K562 (cell line): ENCODE results near the gene PTPN11. TPM values are rescaled to one million over a fixed set of nuclear protein-coding genes. Genes with fewer than 3 reads are reported as not detected.

Experiments used
- ATAC-seq: fragments of 200-7000 bp; cut with Tn5 transposase; 3 replicates; pipeline ENCODE4 v1.9.1; 2020; ENCODE audit warnings: moderate library complexity
- BruUV-seq: library from RNA; stranded (reverse); fragments of 400-500 nt; replicated peaks from 2 replicates; lab custom pipeline; 2021; lab: Mats Ljungman, UMichigan
- CTCF ChIA-PET: fragments of 300-600 bp; formaldehyde crosslinking; extraction: SDS; loops from one replicate; lab custom pipeline; 2021; ENCODE audit warnings: low intra/inter-chr PET ratio; lab: Yijun Ruan, JAX
- POLR2A ChIA-PET: fragments of 300-600, 350-650 bp; sonication (Branson Sonifier 250); formaldehyde crosslinking; extraction: SDS; loops from one replicate; lab custom pipeline; 2021; ENCODE audit warnings: antibody characterized with exemption, inconsistent platforms; lab: Yijun Ruan, JAX
- DNase-seq, 4 experiments: peaks; one replicate each; pipeline versions ENCODE4 v3.0.0 to v3.0.0-alpha.2; 2011 to 2018; ENCODE audit warnings: low spot score in 3 of 4, mixed read lengths in 3 of 4; ENCODE audit errors: extremely low read depth in 1 of 4
- FAIRE-seq: peaks from 2 replicates; lab custom pipeline; 2011; peaks lifted over from hg19 to GRCh38; lab: Jason Lieb, UNC
- H2AFZ ChIP-seq: 2 replicates; pipeline ENCODE4 v1.6.0; 2011; ENCODE audit warnings: low read depth, low read length, control low read depth, inconsistent platforms
- H3K27ac ChIP-seq: fragments of 200-600 bp; 3 replicates; pipeline ENCODE4 v1.8.0; 2011; ENCODE audit warnings: low read depth, mild to moderate bottlenecking, control low read depth, inconsistent platforms, low read length, moderate library complexity, mixed read lengths; ENCODE audit errors: extremely low read depth
- H3K27me3 ChIP-seq, 2 experiments: fragments of 300-600 bp in 1 of 2; 2 replicates in 1 of 2; 3 replicates in 1 of 2; pipeline versions ENCODE4 v1.6.0 to v1.8.0; 2011; ENCODE audit warnings: inconsistent platforms in 2 of 2, low read length in 2 of 2, mild to moderate bottlenecking in 1 of 2, mixed read lengths in 1 of 2, moderate library complexity in 1 of 2; ENCODE audit not compliant: control insufficient read depth in 2 of 2, insufficient read depth in 2 of 2
- H3K36me3 ChIP-seq: fragments of 300-600 bp; 3 replicates; pipeline ENCODE4 v1.8.0; 2011; ENCODE audit warnings: mild to moderate bottlenecking, low read length, inconsistent platforms; ENCODE audit not compliant: control insufficient read depth, insufficient read depth
- H3K4me1 ChIP-seq, 2 experiments: fragments of 200-600 bp in 1 of 2; replicated peaks in 1 of 2; 2 replicates in 1 of 2; 3 replicates in 1 of 2; pipeline versions ENCODE4 v1.5.1 to v1.8.0; 2011; ENCODE audit warnings: inconsistent platforms in 2 of 2, low read length in 2 of 2, mild to moderate bottlenecking in 1 of 2, mixed read lengths in 1 of 2, moderate library complexity in 1 of 2; ENCODE audit not compliant: control insufficient read depth in 2 of 2, insufficient read depth in 2 of 2
- H3K4me2 ChIP-seq: 2 replicates; pipeline ENCODE4 v1.6.1; 2011; ENCODE audit warnings: low read length, control low read depth, inconsistent platforms, mixed read lengths; ENCODE audit not compliant: insufficient read depth
- H3K4me3 ChIP-seq: fragments of 200-600 bp; sonication (generic), shearing (Covaris generic); 2 replicates; pipeline ENCODE4 v1.5.1; 2016; ENCODE audit warnings: control low read depth, inconsistent platforms
- H3K79me2 ChIP-seq: fragments of 200-600 bp; 3 replicates; pipeline ENCODE4 v1.8.0; 2011; ENCODE audit warnings: low read length, inconsistent platforms; ENCODE audit not compliant: control insufficient read depth, insufficient read depth
- H3K9ac ChIP-seq, 2 experiments: 2 replicates each; pipeline versions ENCODE4 v1.6.0 to v1.6.1; 2011; ENCODE audit warnings: low read depth in 2 of 2, low read length in 2 of 2, control low read depth in 1 of 2, inconsistent platforms in 1 of 2, mild to moderate bottlenecking in 1 of 2, mixed read lengths in 1 of 2; ENCODE audit not compliant: insufficient read depth in 1 of 2
- H3K9me1 ChIP-seq: one replicate; pipeline ENCODE4 v1.6.0; 2011; ENCODE audit warnings: inconsistent platforms, mild to moderate bottlenecking, low read length, moderate library complexity; ENCODE audit not compliant: control insufficient read depth, insufficient read depth
- H3K9me3 ChIP-seq: replicated peaks from 2 replicates; pipeline ENCODE4 v1.5.1; 2011; ENCODE audit warnings: low read depth, low read length, inconsistent platforms; ENCODE audit not compliant: control insufficient read depth, insufficient read depth
- H4K20me1 ChIP-seq: replicated peaks from 2 replicates; pipeline ENCODE4 v1.6.1; 2011; ENCODE audit warnings: low read length, inconsistent platforms, mixed read lengths; ENCODE audit not compliant: control insufficient read depth, insufficient read depth
- HDAC2 ChIP-seq: fragments of 450-650 bp; IDR thresholded peaks from 2 replicates; pipeline ENCODE4 v1.6.1; 2016; ENCODE audit warnings: mild to moderate bottlenecking
- MAFF ChIP-seq: IDR thresholded peaks from 2 replicates; pipeline ENCODE4 v1.6.1; 2012; ENCODE audit warnings: low read length, improper control_type of control experiment
- MTA2 ChIP-seq: fragments of 450-650 bp; IDR thresholded peaks from 2 replicates; pipeline ENCODE4 v1.6.1; 2016; ENCODE audit warnings: low read depth
- NFYB ChIP-seq: IDR thresholded peaks from 2 replicates; pipeline ENCODE4 v1.6.1; 2011; ENCODE audit warnings: mild to moderate bottlenecking, moderate library complexity; ENCODE audit not compliant: insufficient read length; ENCODE audit errors: extremely low read depth
- SETDB1 ChIP-seq: IDR thresholded peaks from one replicate; pipeline ENCODE4 v1.6.1; 2012; ENCODE audit warnings: low read length, control low read depth, inconsistent platforms
- ZFP30 ChIP-seq: fragments of 250-450 bp; sonication (Bioruptor Pico); IDR thresholded peaks from 2 replicates; pipeline ENCODE4 v1.8.0; 2022; ENCODE audit warnings: moderate library complexity, mild to moderate bottlenecking, inconsistent platforms, borderline replicate concordance
- ZNF121 ChIP-seq: sonication (generic); formaldehyde crosslinking; conservative IDR thresholded peaks from 2 replicates; pipeline ENCODE4 v1.8.0; 2022; ENCODE audit warnings: missing genetic modification reagents
- ZNF316 ChIP-seq: fragments of 450-650 bp; IDR thresholded peaks from 2 replicates; pipeline ENCODE4 v1.6.1; 2016
- in situ Hi-C: fragments of 300-500 bp; cut with MboI; formaldehyde crosslinking; loops from 4 replicates; pipeline ENCODE4 v1.15.0; 2018; ENCODE audit warnings: inconsistent platforms, mixed read lengths
- intact Hi-C: fragments of 100-400 bp; cut with micrococcal nuclease; formaldehyde crosslinking; loops from 2 replicates; pipeline ENCODE4 v1.14.2; 2022
- polyA plus RNA-seq, 8 experiments: library from polyadenylated mRNA; depleted of rRNA in 4 of 8; stranded (reverse) in 5 of 8; unstranded in 3 of 8; fragments of >200 nt; fragmentation: Nextera tagmentation in 2 of 8; fragmentation: Illumina TruSeq in 1 of 8; extraction: Ambion mirVana in 2 of 8; extraction: Trizol in 1 of 8; gene quantifications; 2 replicates each; pipeline versions ENCODE4 v1.2.1 to v1.2.3, GENCODE V29; 2011 to 2014; ENCODE audit warnings: inconsistent platforms in 1 of 8, missing spikeins in 1 of 8
- total RNA-seq, 7 experiments: library from RNA; depleted of rRNA in 6 of 7; stranded (reverse); fragments of >200 nt in 6 of 7; fragmentation: Illumina TruSeq in 2 of 7; extraction: Trizol in 2 of 7; gene quantifications; 2 replicates each; pipeline versions ENCODE4 v1.2.1 to v1.2.3, GENCODE V29; 2011 to 2021; ENCODE audit warnings: low replicate concordance in 1 of 7
- TF ChIP-seq, protein P1 (sequence below), 2 experiments: fragments of 450-650 bp in 1 of 2; sonication (generic) in 1 of 2; formaldehyde crosslinking in 1 of 2; IDR thresholded peaks in 1 of 2; conservative IDR thresholded peaks in 1 of 2; 2 replicates each; pipeline versions ENCODE4 v1.6.1 to v1.8.1; 2016 to 2023; ENCODE audit warnings: mild to moderate bottlenecking in 2 of 2, moderate library complexity in 2 of 2, inconsistent platforms in 1 of 2, missing genetic modification reagents in 1 of 2
- TF ChIP-seq, protein P2 (sequence below): fragments of 250-450 bp; sonication (Bioruptor Pico); IDR thresholded peaks from 2 replicates; pipeline ENCODE4 v1.5.0; 2021

The PTPN11 gene
- total and polyA plus RNA-seq, 9 of the 15 experiments (the other 6 are each of a cell fraction or from before 2014, with no cell fraction given) = 22.5 to 126 (median 79.7) TPM

DNA sequence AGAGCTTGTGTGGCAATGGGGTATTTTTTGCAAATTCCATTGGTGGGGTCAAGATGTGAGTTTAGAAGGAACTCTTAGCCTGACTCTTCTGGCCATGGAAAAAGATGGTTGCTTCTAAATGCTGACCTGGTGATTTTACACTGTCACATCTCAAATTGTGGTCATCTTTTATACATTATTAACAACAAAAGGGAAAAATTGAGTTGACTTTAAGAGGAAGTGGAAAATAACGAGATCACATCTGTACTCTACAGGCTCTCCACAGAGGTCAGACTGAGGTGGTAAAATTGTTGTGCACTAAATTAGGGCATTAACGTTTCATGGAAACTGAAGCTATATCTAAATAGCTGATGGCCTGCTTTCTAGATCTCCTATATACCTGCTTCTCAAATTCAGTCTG, 44.7 kb downstream of the PTPN11 start (continued):
- TF ChIP-seq, protein P1, sequence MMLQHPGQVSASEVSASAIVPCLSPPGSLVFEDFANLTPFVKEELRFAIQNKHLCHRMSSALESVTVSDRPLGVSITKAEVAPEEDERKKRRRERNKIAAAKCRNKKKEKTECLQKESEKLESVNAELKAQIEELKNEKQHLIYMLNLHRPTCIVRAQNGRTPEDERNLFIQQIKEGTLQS (IDR thresholded peaks at IDR 0.05) = no peak
- TF ChIP-seq, protein P1 (CRISPR knock-in tag; conservative IDR thresholded peaks at IDR 0.05) = no peak
- no peak for TF ChIP-seq HDAC2
- TF ChIP-seq SETDB1 = no peak
- peak; percentile 41 for TF ChIP-seq MAFF
- no peak for TF ChIP-seq MTA2
- TF ChIP-seq, protein P2, sequence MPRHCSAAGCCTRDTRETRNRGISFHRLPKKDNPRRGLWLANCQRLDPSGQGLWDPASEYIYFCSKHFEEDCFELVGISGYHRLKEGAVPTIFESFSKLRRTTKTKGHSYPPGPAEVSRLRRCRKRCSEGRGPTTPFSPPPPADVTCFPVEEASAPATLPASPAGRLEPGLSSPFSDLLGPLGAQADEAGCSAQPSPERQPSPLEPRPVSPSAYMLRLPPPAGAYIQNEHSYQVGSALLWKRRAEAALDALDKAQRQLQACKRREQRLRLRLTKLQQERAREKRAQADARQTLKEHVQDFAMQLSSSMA = no peak
- TF ChIP-seq, all 486 proteins: peak for 7

DNA sequence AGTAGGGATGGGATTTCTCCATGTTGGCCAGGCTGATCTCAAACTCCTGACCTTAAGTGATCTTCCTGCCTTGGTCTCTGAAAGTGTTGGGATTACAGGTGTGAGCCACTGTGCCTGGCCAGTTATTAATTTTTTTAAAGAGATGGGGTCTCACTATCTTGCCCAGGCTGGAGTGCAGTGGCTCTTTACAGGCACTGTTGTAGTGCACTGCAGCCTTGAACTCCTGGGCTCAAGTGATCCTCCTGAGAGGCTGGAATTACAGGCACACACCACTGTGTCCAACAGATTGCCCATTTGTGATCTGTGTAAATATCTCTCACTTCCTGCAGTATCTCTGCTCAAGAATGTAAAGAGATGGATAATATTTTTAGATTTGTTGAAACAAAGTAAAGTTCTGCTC, 45.9 kb downstream of the PTPN11 start:
- Histone ChIP-seq H3K27me3 (no peaks in the 10 kb centered on the region), H3K9ac (no peak overlapping the region), H2AFZ (no peak overlapping the region), H3K4me3 (no peak overlapping the region), H3K36me3 (peaks cover 44% of the 10 kb centered on the region; the same call in 2 of the 3 replicates), H3K9me3 (no peaks in the 10 kb centered on the region), H3K4me2 (no peak overlapping the region), H3K9me1 (no peaks in the 10 kb centered on the region), H3K4me1 (no peaks in the 10 kb centered on the region), H3K27ac (no peak overlapping the region), H4K20me1 (no peaks in the 10 kb centered on the region), H3K79me2 (no peaks in the 10 kb centered on the region)
- TF ChIP-seq NFYB (no peak), ZNF316 (no peak), ZFP30 (no peak), ZNF121 (peak; percentile 69; the same call in 1 of the 2 replicates)
- ATAC-seq (no peak), DNase-seq (no peak), FAIRE-seq (no peak)
- CTCF ChIA-PET = no interaction called here
- intact Hi-C loops = no loop called here
- no TSS peak for BruUV-seq
- POLR2A ChIA-PET = interaction anchor here (0.9 kb wide), 1 partner anchor 8 kb away, joined by 3 read pairs; no protein-coding TSS in a partner anchor
- in situ Hi-C loops = no loop called here
